ENCODE measurements around the gene UQCR11. TPM values are rescaled to one million over a fixed set of nuclear protein-coding genes. Genes with fewer than 3 reads are reported as not detected.

Gene UQCR11
- total RNA-seq, 2 experiments from 2014 or later: 86.2 to 187 TPM

GRCh38 chr19:1551068-1552040, 53.9 kb downstream of the UQCR11 start:
- H3K9me2 ChIP-seq (ENCODE audit: insufficient read depth, low read length): no peaks in the 10 kb centered on the region
- H3K79me2 ChIP-seq (ENCODE audit: insufficient read depth, low read depth, low read length): no peaks in the 10 kb centered on the region
- H3K9me3 ChIP-seq (ENCODE audit: low read length): no peaks in the 10 kb centered on the region
- H2AFZ ChIP-seq (ENCODE audit: low read length): no peak overlapping the region
- DNase-seq (ENCODE audit: low spot score): no peak
- H3K4me1 ChIP-seq (ENCODE audit: insufficient read depth, low read length, poor library complexity, severe bottlenecking): no peaks in the 10 kb centered on the region
- no peak overlapping the region for H3K27ac ChIP-seq (ENCODE audit: low read depth, low read length, poor library complexity, severe bottlenecking)
- TF ChIP-seq, protein P1, sequence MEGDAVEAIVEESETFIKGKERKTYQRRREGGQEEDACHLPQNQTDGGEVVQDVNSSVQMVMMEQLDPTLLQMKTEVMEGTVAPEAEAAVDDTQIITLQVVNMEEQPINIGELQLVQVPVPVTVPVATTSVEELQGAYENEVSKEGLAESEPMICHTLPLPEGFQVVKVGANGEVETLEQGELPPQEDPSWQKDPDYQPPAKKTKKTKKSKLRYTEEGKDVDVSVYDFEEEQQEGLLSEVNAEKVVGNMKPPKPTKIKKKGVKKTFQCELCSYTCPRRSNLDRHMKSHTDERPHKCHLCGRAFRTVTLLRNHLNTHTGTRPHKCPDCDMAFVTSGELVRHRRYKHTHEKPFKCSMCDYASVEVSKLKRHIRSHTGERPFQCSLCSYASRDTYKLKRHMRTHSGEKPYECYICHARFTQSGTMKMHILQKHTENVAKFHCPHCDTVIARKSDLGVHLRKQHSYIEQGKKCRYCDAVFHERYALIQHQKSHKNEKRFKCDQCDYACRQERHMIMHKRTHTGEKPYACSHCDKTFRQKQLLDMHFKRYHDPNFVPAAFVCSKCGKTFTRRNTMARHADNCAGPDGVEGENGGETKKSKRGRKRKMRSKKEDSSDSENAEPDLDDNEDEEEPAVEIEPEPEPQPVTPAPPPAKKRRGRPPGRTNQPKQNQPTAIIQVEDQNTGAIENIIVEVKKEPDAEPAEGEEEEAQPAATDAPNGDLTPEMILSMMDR (conservative IDR thresholded peaks at IDR 0.05; ENCODE audit: low read length): no peak
- no peak for TF ChIP-seq EZH2phosphoT487 (IDR thresholded peaks at IDR 0.05; ENCODE audit: borderline replicate concordance, low read depth, low read length)
- intact Hi-C loops (cut with micrococcal nuclease; ENCODE audit: unreplicated experiment): no loop called here
- no TSS peak for BruUV-seq (replicated peaks)
- H4K20me1 ChIP-seq (ENCODE audit: insufficient read depth, low read length): no peaks in the 10 kb centered on the region
- H3K4me3 ChIP-seq (ENCODE audit: low read depth, low read length, poor library complexity, severe bottlenecking): no peak overlapping the region
- H3K4me2 ChIP-seq (ENCODE audit: low read length): no peak overlapping the region
- no peaks in the 10 kb centered on the region for H3K36me3 ChIP-seq (ENCODE audit: insufficient read depth, low read length)
- ChIA-PET POLR2A (interaction anchor here (0.9 kb wide), 1 partner anchor 24 kb away, joined by 3 read pairs; no protein-coding TSS in a partner anchor), CTCF (ENCODE audit: unreplicated experiment) (no interaction called here)

DNA sequence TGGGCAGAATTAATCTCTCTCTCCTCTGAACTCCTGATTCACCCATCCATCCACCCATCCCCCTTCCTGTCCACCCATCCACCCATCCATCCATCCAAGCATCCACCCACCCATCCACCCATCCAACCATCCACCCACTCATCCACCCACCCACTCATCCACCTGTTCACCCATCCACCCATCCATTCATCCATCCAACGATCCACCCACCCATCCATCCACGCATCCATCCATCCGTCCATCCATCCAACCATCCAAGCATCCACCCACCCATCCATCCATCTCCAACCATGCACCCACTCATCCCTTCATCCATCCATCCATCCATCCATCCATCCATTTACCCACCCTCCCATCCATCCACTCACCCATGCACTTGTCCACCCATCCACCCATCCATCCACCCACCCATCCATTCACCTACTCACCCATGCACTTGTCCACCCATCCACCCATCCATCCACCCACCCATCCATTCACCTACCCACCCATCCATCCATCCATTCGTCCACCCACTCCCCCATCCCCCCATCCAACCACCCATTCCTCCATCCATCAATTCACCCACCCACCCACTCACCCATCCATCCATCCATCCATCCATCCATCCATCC, 55.8 kb downstream of the UQCR11 start:
- H3K4me3 ChIP-seq (ENCODE audit: low read depth, low read length, poor library complexity, severe bottlenecking): no peak overlapping the region
- intact Hi-C loops (cut with micrococcal nuclease; ENCODE audit: unreplicated experiment): loop anchor here (5.0 kb wide), 1 partner anchor 123 kb away; no protein-coding TSS in a partner anchor
- no peaks in the 10 kb centered on the region for H3K4me1 ChIP-seq (ENCODE audit: insufficient read depth, low read length, poor library complexity, severe bottlenecking)
- H3K4me2 ChIP-seq (ENCODE audit: low read length): no peak overlapping the region
- no peaks in the 10 kb centered on the region for H3K36me3 ChIP-seq (ENCODE audit: insufficient read depth, low read length)
- no peaks in the 10 kb centered on the region for H3K9me3 ChIP-seq (ENCODE audit: low read length)
- H2AFZ ChIP-seq (ENCODE audit: low read length): no peak overlapping the region
- DNase-seq (ENCODE audit: low spot score): no peak
- no peak overlapping the region for H3K27ac ChIP-seq (ENCODE audit: low read depth, low read length, poor library complexity, severe bottlenecking)
- no TSS peak for BruUV-seq (replicated peaks)
- H3K9me2 ChIP-seq (ENCODE audit: insufficient read depth, low read length): no peaks in the 10 kb centered on the region
- TF ChIP-seq EZH2phosphoT487 (IDR thresholded peaks at IDR 0.05; ENCODE audit: borderline replicate concordance, low read depth, low read length): no peak
- TF ChIP-seq, protein P1 (conservative IDR thresholded peaks at IDR 0.05; ENCODE audit: low read length): no peak
- CTCF ChIA-PET (ENCODE audit: unreplicated experiment): no interaction called here
- H4K20me1 ChIP-seq (ENCODE audit: insufficient read depth, low read length): no peaks in the 10 kb centered on the region
- H3K79me2 ChIP-seq (ENCODE audit: insufficient read depth, low read depth, low read length): no peaks in the 10 kb centered on the region
- POLR2A ChIA-PET: no interaction called here

Small RNA genes within 50 kb of the gene (small RNA-seq; reads per million reads assigned to genes)
- gene AC005943.2 (not detected), gene RN7SL477P (not detected), gene RNU6-1223P (not detected)

Other genes with a start within 250 kb of the UQCR11 start
- gene NDUFS7, start 221.6 kb downstream of the UQCR11 start, total RNA-seq (2014; rRNA removed; shearing (Covaris generic)): 125 and 132 TPM in 2 replicates
- 147 and 148 TPM in 2 replicates for gene NDUFS7, start 221.6 kb downstream of the UQCR11 start, total RNA-seq (2022)
- 9.7 and 14.4 TPM in 2 replicates for gene GAMT, start 203.9 kb downstream of the UQCR11 start, total RNA-seq (2014; rRNA removed; shearing (Covaris generic))
- 17.6 and 27.5 TPM in 2 replicates for gene GAMT, start 203.9 kb downstream of the UQCR11 start, total RNA-seq (2022)
- 170 and 210 TPM in 2 replicates for gene DAZAP1, start 197.9 kb downstream of the UQCR11 start, total RNA-seq (2014; rRNA removed; shearing (Covaris generic))
- gene DAZAP1, start 197.9 kb downstream of the UQCR11 start, total RNA-seq (2022): 373 and 383 TPM in 2 replicates
- 2,068 and 2,241 TPM in 2 replicates for gene RPS15, start 167.1 kb downstream of the UQCR11 start, total RNA-seq (2014; rRNA removed; shearing (Covaris generic))
- 1,654 and 1,860 TPM in 2 replicates for gene RPS15, start 167.1 kb downstream of the UQCR11 start, total RNA-seq (2022)
- 0.23 and 0.57 TPM in 2 replicates for gene APC2, start 155.3 kb downstream of the UQCR11 start, total RNA-seq (2014; rRNA removed; shearing (Covaris generic))
- gene APC2, start 155.3 kb downstream of the UQCR11 start, total RNA-seq (2022): 2.4 and 5.5 TPM in 2 replicates
- gene C19orf25, start 126.2 kb downstream of the UQCR11 start, total RNA-seq (2014; rRNA removed; shearing (Covaris generic)): 27.1 and 45.6 TPM in 2 replicates
- 54.6 and 58.6 TPM in 2 replicates for gene C19orf25, start 126.2 kb downstream of the UQCR11 start, total RNA-seq (2022)
- gene PCSK4, start 115.1 kb downstream of the UQCR11 start, total RNA-seq (2014; rRNA removed; shearing (Covaris generic)): 1.9 and 8.3 TPM in 2 replicates
- gene PCSK4, start 115.1 kb downstream of the UQCR11 start, total RNA-seq (2022): 13.0 and 15.7 TPM in 2 replicates
- 0.46 and 1.3 TPM in 2 replicates for gene REEP6, start 114.3 kb downstream of the UQCR11 start, total RNA-seq (2014; rRNA removed; shearing (Covaris generic))
- 3.1 and 3.6 TPM in 2 replicates for gene REEP6, start 114.3 kb downstream of the UQCR11 start, total RNA-seq (2022)
- not detected in 2 replicates for gene ADAMTSL5, start 92.4 kb downstream of the UQCR11 start, total RNA-seq (2014; rRNA removed; shearing (Covaris generic))
- gene ADAMTSL5, start 92.4 kb downstream of the UQCR11 start, total RNA-seq (2022): 0.34 TPM in 1 of 2 replicates, not detected in the other
- gene PLK5, start 81.4 kb downstream of the UQCR11 start, total RNA-seq (2014; rRNA removed; shearing (Covaris generic)): 0.31 TPM in 1 of 2 replicates, not detected in the other
- 0.17 and 0.26 TPM in 2 replicates for gene PLK5, start 81.4 kb downstream of the UQCR11 start, total RNA-seq (2022)
- gene MEX3D, start 37.1 kb downstream of the UQCR11 start, total RNA-seq (2014; rRNA removed; shearing (Covaris generic)): 11.7 and 13.6 TPM in 2 replicates
- 9.4 and 11.9 TPM in 2 replicates for gene MEX3D, start 37.1 kb downstream of the UQCR11 start, total RNA-seq (2022)
- gene MBD3, start 12.6 kb downstream of the UQCR11 start, total RNA-seq (2014; rRNA removed; shearing (Covaris generic)): 147 and 172 TPM in 2 replicates
- 168 TPM in 2 replicates for gene MBD3, start 12.6 kb downstream of the UQCR11 start, total RNA-seq (2022)
- 413 and 518 TPM in 2 replicates for gene TCF3, start 47.2 kb upstream of the UQCR11 start, total RNA-seq (2014; rRNA removed; shearing (Covaris generic))
- gene TCF3, start 47.2 kb upstream of the UQCR11 start, total RNA-seq (2022): 811 and 878 TPM in 2 replicates
- not detected in 2 replicates for gene ONECUT3, start 148.0 kb upstream of the UQCR11 start, total RNA-seq (2014; rRNA removed; shearing (Covaris generic))
- not detected in 2 replicates for gene ONECUT3, start 148.0 kb upstream of the UQCR11 start, total RNA-seq (2022)
- gene ATP8B3, start 206.8 kb upstream of the UQCR11 start, total RNA-seq (2014; rRNA removed; shearing (Covaris generic)): 5.9 and 7.4 TPM in 2 replicates
- 19.3 and 21.2 TPM in 2 replicates for gene ATP8B3, start 206.8 kb upstream of the UQCR11 start, total RNA-seq (2022)
- 13.9 and 24.0 TPM in 2 replicates for gene REXO1, start 243.0 kb upstream of the UQCR11 start, total RNA-seq (2014; rRNA removed; shearing (Covaris generic))
- gene REXO1, start 243.0 kb upstream of the UQCR11 start, total RNA-seq (2022): 52.8 and 54.9 TPM in 2 replicates